Osteoblast (primary cell): ENCODE measurements around the gene RNF222. TPM values are rescaled to one million over a fixed set of nuclear protein-coding genes. Genes with fewer than 3 reads are reported as not detected.

Source experiments
- DNase-seq: peaks from one replicate; pipeline ENCODE4 v3.0.0; 2011; ENCODE audit warnings: low spot score, mixed read lengths; ENCODE audit not compliant: insufficient read length; ENCODE audit errors: missing footprints
- H2AFZ ChIP-seq: 2 replicates; pipeline ENCODE4 v1.6.0; 2011; ENCODE audit warnings: mild to moderate bottlenecking, low read length
- H3K27ac ChIP-seq: 2 replicates; pipeline ENCODE4 v1.5.1; 2011; ENCODE audit warnings: mild to moderate bottlenecking, low read depth, low read length, moderate library complexity
- H3K27me3 ChIP-seq: 2 replicates; pipeline ENCODE4 v1.6.0; 2012; ENCODE audit warnings: mild to moderate bottlenecking, control low read depth, inconsistent platforms, low read length, moderate library complexity; ENCODE audit not compliant: insufficient read depth
- H3K36me3 ChIP-seq: 2 replicates; pipeline ENCODE4 v1.5.1; 2011; ENCODE audit warnings: mild to moderate bottlenecking, low read length, control low read depth, moderate library complexity; ENCODE audit not compliant: insufficient read depth
- H3K4me1 ChIP-seq: 2 replicates; pipeline ENCODE4 v1.5.1; 2011; ENCODE audit warnings: mild to moderate bottlenecking, low read length, control low read depth, moderate library complexity; ENCODE audit not compliant: insufficient read depth
- H3K4me2 ChIP-seq: 2 replicates; pipeline ENCODE4 v1.6.0; 2011; ENCODE audit warnings: mild to moderate bottlenecking, low read length; ENCODE audit not compliant: insufficient read depth
- H3K4me3 ChIP-seq: fragments of 200-600 bp; sonication (generic); 3 replicates; pipeline ENCODE4 v1.5.1; 2012; ENCODE audit warnings: mild to moderate bottlenecking, low read length, inconsistent platforms; ENCODE audit not compliant: insufficient read depth
- H3K79me2 ChIP-seq: 2 replicates; pipeline ENCODE4 v1.6.0; 2012; ENCODE audit warnings: mild to moderate bottlenecking, low read length, control low read depth, inconsistent platforms; ENCODE audit not compliant: insufficient read depth
- H3K9me3 ChIP-seq: 2 replicates; pipeline ENCODE4 v1.5.1; 2011; ENCODE audit warnings: low read depth, low read length, control low read depth
- H4K20me1 ChIP-seq: 2 replicates; pipeline ENCODE4 v1.6.0; 2012; ENCODE audit warnings: mild to moderate bottlenecking, low read length, control low read depth; ENCODE audit not compliant: insufficient read depth
- total RNA-seq: library from RNA; depleted of rRNA; stranded (reverse); fragments of >200 nt; gene quantifications from 2 replicates; pipeline ENCODE4 v1.2.3, GENCODE V29; 2012
- TF ChIP-seq, protein P1 (sequence below): IDR thresholded peaks from 2 replicates; pipeline ENCODE4 v1.5.1; 2011; ENCODE audit warnings: mild to moderate bottlenecking, low read depth, low read length, moderate library complexity; ENCODE audit errors: extremely low read depth

Gene RNF222, protein sequence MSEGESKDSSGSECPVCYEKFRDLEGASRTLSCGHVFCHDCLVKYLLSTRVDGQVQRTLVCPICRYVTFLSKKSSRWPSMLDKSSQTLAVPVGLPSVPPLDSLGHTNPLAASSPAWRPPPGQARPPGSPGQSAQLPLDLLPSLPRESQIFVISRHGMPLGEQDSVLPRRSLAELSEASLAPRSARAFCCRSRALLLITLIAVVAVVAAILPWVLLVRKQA
- total RNA-seq: not detected in 2 replicates

DNA sequence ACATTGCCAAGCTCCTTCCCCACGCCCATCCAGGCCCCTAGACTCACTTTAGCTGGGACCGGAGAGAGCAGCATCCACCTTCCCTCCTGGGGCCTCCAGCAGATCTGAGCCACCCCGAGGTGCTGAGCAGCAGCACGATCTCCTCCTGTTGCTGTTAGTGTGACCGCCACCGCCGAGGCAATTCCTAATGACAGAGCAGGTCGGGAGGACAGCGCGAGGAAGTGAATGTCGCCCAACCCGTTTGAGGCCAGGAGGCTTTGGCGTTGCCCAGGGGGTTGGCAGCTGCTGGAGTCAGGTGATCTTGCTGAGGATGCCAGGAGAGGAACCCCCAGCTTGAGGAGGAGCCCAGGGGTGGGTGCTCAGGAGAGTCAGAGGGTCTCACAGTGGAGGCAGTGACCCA is at the start of gene RNF222:
Gene RNF222 (minus strand): TSS at position 192 of the 400 bp plus-strand sequence. CDS start 4,366 bp downstream, outside the sequence.
- no peaks in the 10 kb centered on the region for H3K36me3 ChIP-seq
- H3K9me3 ChIP-seq: no peaks in the 10 kb centered on the region
- no peak within 1 kb of the TSS for H3K4me3 ChIP-seq
- DNase-seq: no peak
- H3K4me1 ChIP-seq: peaks cover 8% of the 10 kb centered on the region
- H2AFZ ChIP-seq: no peak within 1 kb of the TSS
- H3K27ac ChIP-seq: no peak within 1 kb of the TSS
- no peaks in the 10 kb centered on the region for H3K79me2 ChIP-seq
- H3K27me3 ChIP-seq: peaks cover 42% of the 10 kb centered on the region
- TF ChIP-seq, protein P1, sequence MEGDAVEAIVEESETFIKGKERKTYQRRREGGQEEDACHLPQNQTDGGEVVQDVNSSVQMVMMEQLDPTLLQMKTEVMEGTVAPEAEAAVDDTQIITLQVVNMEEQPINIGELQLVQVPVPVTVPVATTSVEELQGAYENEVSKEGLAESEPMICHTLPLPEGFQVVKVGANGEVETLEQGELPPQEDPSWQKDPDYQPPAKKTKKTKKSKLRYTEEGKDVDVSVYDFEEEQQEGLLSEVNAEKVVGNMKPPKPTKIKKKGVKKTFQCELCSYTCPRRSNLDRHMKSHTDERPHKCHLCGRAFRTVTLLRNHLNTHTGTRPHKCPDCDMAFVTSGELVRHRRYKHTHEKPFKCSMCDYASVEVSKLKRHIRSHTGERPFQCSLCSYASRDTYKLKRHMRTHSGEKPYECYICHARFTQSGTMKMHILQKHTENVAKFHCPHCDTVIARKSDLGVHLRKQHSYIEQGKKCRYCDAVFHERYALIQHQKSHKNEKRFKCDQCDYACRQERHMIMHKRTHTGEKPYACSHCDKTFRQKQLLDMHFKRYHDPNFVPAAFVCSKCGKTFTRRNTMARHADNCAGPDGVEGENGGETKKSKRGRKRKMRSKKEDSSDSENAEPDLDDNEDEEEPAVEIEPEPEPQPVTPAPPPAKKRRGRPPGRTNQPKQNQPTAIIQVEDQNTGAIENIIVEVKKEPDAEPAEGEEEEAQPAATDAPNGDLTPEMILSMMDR: no peak
- no peak within 1 kb of the TSS for H3K4me2 ChIP-seq
- H4K20me1 ChIP-seq: no peaks in the 10 kb centered on the region

DNA sequence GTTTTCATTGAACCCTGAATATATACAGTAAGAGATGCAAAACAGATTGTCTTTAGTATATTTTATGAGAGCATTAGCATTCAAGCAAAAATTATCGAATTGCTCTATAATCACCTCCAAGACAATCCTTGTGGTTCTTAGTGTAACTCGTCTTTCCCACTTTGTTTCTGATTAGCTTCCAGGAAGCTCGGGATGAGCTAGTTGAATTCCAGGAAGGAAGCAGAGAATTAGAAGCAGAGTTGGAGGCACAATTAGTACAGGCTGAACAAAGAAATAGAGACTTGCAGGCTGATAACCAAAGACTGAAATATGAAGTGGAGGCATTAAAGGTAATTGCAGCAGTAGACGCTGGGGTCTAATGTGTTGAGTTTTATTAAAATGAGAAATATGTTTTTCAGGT is 47.9 kb upstream of the RNF222 start:
- H4K20me1 ChIP-seq: peaks cover 51% of the 10 kb centered on the region
- peaks cover 87% of the 10 kb centered on the region for H3K79me2 ChIP-seq
- no peak for DNase-seq
- H3K27me3 ChIP-seq: no peaks in the 10 kb centered on the region
- no peak overlapping the region for H2AFZ ChIP-seq
- no peak overlapping the region for H3K27ac ChIP-seq
- peaks cover 6% of the 10 kb centered on the region for H3K4me1 ChIP-seq
- TF ChIP-seq, protein P1: no peak
- H3K36me3 ChIP-seq: peaks cover 69% of the 10 kb centered on the region
- H3K4me2 ChIP-seq: no peak overlapping the region
- H3K9me3 ChIP-seq: no peaks in the 10 kb centered on the region
- no peak overlapping the region for H3K4me3 ChIP-seq

DNA sequence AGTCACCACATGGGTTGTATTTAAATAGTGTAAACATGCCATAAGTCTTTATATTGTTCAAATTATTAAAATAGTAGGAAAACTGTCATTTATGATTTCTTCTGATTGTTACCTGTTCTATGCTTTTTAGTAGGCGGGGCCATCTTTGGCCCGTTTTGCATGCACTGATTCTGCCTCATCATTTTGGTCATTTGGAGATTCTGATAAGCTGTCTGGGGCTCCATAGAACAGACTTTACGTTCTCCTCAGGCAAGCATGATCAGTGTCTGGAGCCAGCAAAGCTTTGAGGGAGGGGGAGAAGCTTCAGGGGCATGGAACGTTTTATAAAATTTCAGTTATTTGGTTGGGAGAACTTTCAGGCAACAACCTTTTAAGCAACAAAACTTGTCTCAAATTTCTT is 46.9 kb upstream of the RNF222 start:
- no peaks in the 10 kb centered on the region for H3K9me3 ChIP-seq
- no peaks in the 10 kb centered on the region for H3K27me3 ChIP-seq
- DNase-seq: no peak
- no peak overlapping the region for H3K27ac ChIP-seq
- H4K20me1 ChIP-seq: peaks cover 61% of the 10 kb centered on the region
- peaks cover 93% of the 10 kb centered on the region for H3K79me2 ChIP-seq
- peaks cover 6% of the 10 kb centered on the region for H3K4me1 ChIP-seq
- H3K4me2 ChIP-seq: no peak overlapping the region
- no peak overlapping the region for H3K4me3 ChIP-seq
- H3K36me3 ChIP-seq: peaks cover 72% of the 10 kb centered on the region
- H2AFZ ChIP-seq: no peak overlapping the region
- TF ChIP-seq, protein P1: no peak

DNA sequence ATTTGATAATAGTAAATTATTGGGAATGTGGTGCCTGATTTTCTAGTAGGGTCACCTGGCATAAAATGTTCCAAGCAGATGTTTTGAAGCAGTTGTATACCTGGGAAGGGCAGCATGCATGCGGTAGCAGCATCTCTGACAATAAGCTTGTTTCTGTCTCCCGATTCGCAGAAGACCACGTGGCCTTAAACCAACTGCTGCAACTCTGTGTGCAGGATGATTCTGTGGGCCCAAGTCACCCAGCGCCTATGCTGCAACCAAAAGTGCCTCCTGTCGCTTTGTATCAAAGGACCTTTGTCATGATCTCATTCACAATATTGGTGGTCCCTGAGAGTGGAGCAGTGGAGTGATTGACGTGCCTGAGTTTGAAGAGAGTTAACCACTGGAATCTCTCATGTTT is 46.1 kb upstream of the RNF222 start:
- peaks cover 63% of the 10 kb centered on the region for H4K20me1 ChIP-seq
- DNase-seq: no peak
- TF ChIP-seq, protein P1: no peak
- no peaks in the 10 kb centered on the region for H3K27me3 ChIP-seq
- no peak overlapping the region for H3K27ac ChIP-seq
- H3K9me3 ChIP-seq: no peaks in the 10 kb centered on the region
- H3K4me2 ChIP-seq: no peak overlapping the region
- H3K4me1 ChIP-seq: peaks cover 6% of the 10 kb centered on the region
- H3K79me2 ChIP-seq: peaks cover 95% of the 10 kb centered on the region
- H2AFZ ChIP-seq: no peak overlapping the region
- no peak overlapping the region for H3K4me3 ChIP-seq
- peaks cover 67% of the 10 kb centered on the region for H3K36me3 ChIP-seq
